ENCODE measurements around the gene DUT. TPM values are rescaled to one million over a fixed set of nuclear protein-coding genes. Genes with fewer than 3 reads are reported as not detected.

Gene DUT
- total and polyA plus RNA-seq, 2 of the 8 experiments (the other 6 are each of a cell fraction or from before 2014, with no cell fraction given) = 71.5 to 246 TPM

DNA sequence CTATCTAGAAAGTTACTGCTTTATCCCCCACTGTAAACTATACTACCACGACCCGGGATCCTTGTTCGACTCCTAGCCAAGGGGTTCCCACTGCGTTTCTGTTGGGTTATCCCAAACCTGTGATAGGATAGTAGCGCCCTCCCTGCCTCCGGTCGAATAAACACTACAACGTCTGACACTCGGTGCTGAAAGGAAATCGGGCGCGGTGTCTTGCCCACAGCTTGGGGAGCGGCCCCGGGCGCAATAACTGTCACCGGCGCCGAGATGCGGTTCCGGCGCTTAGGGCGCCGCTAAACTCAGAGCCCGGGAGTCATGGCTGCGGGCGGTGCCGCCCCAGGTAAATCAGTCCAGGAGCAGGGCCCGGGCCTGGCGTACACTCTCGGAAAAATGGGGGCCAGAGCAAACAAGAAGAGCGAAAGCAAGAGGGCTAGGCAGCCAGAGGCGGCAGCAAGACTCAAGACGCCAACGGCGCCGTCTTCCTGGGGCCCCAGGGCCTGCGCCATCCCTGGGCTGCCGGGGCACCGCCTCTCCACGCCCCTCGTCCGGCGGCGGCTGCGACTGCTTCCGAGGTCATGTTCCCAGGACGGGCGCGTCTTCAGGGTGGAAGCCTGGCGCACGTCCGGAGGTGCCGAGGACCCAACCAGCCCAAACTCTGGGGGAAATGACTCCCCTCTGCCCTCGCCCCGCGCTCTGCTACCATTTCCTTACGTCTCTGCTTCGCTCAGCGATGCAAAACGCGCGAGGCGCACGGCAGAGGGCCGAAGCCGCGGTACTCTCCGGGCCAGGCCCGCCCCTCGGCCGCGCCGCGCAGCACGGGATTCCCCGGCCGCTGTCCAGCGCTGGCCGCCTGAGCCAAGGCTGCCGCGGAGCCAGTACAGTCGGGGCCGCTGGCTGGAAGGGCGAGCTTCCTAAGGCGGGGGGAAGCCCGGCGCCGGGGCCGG lies at the start of gene DUT (continued):
- TF ChIP-seq, protein P1, sequence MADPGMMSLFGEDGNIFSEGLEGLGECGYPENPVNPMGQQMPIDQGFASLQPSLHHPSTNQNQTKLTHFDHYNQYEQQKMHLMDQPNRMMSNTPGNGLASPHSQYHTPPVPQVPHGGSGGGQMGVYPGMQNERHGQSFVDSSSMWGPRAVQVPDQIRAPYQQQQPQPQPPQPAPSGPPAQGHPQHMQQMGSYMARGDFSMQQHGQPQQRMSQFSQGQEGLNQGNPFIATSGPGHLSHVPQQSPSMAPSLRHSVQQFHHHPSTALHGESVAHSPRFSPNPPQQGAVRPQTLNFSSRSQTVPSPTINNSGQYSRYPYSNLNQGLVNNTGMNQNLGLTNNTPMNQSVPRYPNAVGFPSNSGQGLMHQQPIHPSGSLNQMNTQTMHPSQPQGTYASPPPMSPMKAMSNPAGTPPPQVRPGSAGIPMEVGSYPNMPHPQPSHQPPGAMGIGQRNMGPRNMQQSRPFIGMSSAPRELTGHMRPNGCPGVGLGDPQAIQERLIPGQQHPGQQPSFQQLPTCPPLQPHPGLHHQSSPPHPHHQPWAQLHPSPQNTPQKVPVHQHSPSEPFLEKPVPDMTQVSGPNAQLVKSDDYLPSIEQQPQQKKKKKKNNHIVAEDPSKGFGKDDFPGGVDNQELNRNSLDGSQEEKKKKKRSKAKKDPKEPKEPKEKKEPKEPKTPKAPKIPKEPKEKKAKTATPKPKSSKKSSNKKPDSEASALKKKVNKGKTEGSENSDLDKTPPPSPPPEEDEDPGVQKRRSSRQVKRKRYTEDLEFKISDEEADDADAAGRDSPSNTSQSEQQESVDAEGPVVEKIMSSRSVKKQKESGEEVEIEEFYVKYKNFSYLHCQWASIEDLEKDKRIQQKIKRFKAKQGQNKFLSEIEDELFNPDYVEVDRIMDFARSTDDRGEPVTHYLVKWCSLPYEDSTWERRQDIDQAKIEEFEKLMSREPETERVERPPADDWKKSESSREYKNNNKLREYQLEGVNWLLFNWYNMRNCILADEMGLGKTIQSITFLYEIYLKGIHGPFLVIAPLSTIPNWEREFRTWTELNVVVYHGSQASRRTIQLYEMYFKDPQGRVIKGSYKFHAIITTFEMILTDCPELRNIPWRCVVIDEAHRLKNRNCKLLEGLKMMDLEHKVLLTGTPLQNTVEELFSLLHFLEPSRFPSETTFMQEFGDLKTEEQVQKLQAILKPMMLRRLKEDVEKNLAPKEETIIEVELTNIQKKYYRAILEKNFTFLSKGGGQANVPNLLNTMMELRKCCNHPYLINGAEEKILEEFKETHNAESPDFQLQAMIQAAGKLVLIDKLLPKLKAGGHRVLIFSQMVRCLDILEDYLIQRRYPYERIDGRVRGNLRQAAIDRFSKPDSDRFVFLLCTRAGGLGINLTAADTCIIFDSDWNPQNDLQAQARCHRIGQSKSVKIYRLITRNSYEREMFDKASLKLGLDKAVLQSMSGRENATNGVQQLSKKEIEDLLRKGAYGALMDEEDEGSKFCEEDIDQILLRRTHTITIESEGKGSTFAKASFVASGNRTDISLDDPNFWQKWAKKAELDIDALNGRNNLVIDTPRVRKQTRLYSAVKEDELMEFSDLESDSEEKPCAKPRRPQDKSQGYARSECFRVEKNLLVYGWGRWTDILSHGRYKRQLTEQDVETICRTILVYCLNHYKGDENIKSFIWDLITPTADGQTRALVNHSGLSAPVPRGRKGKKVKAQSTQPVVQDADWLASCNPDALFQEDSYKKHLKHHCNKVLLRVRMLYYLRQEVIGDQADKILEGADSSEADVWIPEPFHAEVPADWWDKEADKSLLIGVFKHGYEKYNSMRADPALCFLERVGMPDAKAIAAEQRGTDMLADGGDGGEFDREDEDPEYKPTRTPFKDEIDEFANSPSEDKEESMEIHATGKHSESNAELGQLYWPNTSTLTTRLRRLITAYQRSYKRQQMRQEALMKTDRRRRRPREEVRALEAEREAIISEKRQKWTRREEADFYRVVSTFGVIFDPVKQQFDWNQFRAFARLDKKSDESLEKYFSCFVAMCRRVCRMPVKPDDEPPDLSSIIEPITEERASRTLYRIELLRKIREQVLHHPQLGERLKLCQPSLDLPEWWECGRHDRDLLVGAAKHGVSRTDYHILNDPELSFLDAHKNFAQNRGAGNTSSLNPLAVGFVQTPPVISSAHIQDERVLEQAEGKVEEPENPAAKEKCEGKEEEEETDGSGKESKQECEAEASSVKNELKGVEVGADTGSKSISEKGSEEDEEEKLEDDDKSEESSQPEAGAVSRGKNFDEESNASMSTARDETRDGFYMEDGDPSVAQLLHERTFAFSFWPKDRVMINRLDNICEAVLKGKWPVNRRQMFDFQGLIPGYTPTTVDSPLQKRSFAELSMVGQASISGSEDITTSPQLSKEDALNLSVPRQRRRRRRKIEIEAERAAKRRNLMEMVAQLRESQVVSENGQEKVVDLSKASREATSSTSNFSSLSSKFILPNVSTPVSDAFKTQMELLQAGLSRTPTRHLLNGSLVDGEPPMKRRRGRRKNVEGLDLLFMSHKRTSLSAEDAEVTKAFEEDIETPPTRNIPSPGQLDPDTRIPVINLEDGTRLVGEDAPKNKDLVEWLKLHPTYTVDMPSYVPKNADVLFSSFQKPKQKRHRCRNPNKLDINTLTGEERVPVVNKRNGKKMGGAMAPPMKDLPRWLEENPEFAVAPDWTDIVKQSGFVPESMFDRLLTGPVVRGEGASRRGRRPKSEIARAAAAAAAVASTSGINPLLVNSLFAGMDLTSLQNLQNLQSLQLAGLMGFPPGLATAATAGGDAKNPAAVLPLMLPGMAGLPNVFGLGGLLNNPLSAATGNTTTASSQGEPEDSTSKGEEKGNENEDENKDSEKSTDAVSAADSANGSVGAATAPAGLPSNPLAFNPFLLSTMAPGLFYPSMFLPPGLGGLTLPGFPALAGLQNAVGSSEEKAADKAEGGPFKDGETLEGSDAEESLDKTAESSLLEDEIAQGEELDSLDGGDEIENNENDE (IDR thresholded peaks at IDR 0.05; ENCODE audit: insufficient replicate concordance, low read length) = no peak
- TF ChIP-seq RFX5 (IDR thresholded peaks at IDR 0.05; ENCODE audit: borderline replicate concordance, low read depth, low read length) = no peak
- no peak for TF ChIP-seq CEBPB (IDR thresholded peaks at IDR 0.05; ENCODE audit: low read depth, low read length)
- no peak for TF ChIP-seq TCF12 (IDR thresholded peaks at IDR 0.05; ENCODE audit: low read depth, low read length)
- TF ChIP-seq RAD21 (IDR thresholded peaks at IDR 0.05 in 1 of 2, conservative IDR thresholded peaks at IDR 0.05 in 1 of 2; ENCODE audit: low read depth in 2 of 2, low read length in 2 of 2) = peak; percentile 35 to 48; a peak in 3 of 4 replicates
- TF ChIP-seq, protein P2, sequence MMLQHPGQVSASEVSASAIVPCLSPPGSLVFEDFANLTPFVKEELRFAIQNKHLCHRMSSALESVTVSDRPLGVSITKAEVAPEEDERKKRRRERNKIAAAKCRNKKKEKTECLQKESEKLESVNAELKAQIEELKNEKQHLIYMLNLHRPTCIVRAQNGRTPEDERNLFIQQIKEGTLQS (IDR thresholded peaks at IDR 0.05; ENCODE audit: insufficient read depth, low read depth, low read length) = no peak
- TF ChIP-seq POLR2A (IDR thresholded peaks at IDR 0.05; ENCODE audit: control extremely low read depth in 1 of 2, low read depth in 2 of 2, low read length in 2 of 2) = no peak; a peak in 2 of 3 replicates
- no peak for TF ChIP-seq NANOG (IDR thresholded peaks at IDR 0.05; ENCODE audit: insufficient read depth, low read depth, low read length, poor library complexity, severe bottlenecking)
- TF ChIP-seq SP2 (IDR thresholded peaks at IDR 0.05; ENCODE audit: low read length) = no peak

Data from H1 (cell line).